ENCODE results near the gene XIRP2.

XIRP2 gene

DNA sequence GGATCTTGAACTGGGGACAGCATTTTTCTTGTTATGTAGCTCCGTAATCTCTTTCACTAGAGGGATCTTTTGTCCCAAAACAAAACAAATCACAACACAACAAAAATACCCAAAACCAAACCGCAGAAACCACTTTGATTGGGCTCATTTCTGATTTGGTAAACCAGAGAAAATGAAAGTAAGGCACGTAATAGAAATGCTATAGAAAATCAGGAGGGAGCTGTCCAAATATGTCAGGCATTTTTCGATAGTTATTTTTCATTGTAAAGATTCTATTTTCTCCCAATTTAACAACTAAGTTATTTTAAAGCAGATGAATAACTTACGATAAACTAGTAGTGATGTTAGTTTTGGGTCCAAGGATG lies 406.5 kb downstream of the XIRP2 start:
- peak; percentile 2 for DNase-seq (ENCODE audit: insufficient read length, low spot score)
- TF ChIP-seq POLR2A (IDR thresholded peaks at IDR 0.05; ENCODE audit: low read depth, low read length): no peak
- FAIRE-seq: peak; percentile 6

DNA sequence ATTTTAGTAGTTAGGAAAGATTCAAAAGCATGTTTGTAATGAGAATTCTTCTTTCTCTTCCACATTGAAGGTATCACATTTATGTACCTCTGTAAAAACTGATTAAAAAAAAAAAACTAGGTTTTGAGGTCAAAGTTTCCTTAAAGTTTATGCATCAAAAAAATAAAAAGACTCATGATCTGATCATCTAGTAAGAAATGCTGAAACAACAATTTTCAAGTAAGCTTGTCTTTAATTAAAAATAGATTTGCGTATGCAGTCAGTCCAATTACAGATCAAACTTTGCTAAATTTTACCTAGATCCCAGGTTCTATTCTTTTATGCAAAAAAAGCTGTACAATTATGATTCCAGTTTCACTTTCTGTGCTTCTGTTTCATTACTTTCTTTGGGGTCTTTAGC lies 409.0 kb downstream of the XIRP2 start:
- FAIRE-seq (no peak), DNase-seq (ENCODE audit: insufficient read length, low spot score) (no peak)
- TF ChIP-seq POLR2A (IDR thresholded peaks at IDR 0.05; ENCODE audit: low read depth, low read length): no peak

- no peak for TF ChIP-seq POLR2A (IDR thresholded peaks at IDR 0.05; ENCODE audit: low read depth, low read length)
- FAIRE-seq (no peak), DNase-seq (ENCODE audit: insufficient read length, low spot score) (no peak)
These were observed 409.7 kb downstream of the XIRP2 start for GRCh38 chr2:167298017-167298416.

Data from H54 (cell line).